LNCAP (cell line): ENCODE measurements around the gene VGLL4.

Experiments
- CTCF ChIP-seq: fragments of 450-650 bp; IDR thresholded peaks from 2 replicates; pipeline ENCODE4 v1.5.1; 2017; ENCODE audit warnings: mild to moderate bottlenecking

Gene VGLL4

GRCh38 chr3:11544412-11545181 lies 99.1 kb downstream of the VGLL4 start:
- no peak for TF ChIP-seq CTCF

GRCh38 chr3:11543948-11544387 lies 99.7 kb downstream of the VGLL4 start:
- no peak for TF ChIP-seq CTCF

GRCh38 chr3:11543141-11543947 lies 100.4 kb downstream of the VGLL4 start:
- TF ChIP-seq CTCF: no peak

- no peak for TF ChIP-seq CTCF
Observed at GRCh38 chr3:11542551-11542950, 101.2 kb downstream of the VGLL4 start.

- no peak for TF ChIP-seq CTCF
Observed at GRCh38 chr3:11541321-11542303, 102.1 kb downstream of the VGLL4 start.

GRCh38 chr3:11539677-11540076 lies 104.0 kb downstream of the VGLL4 start:
- TF ChIP-seq CTCF: peak; percentile 83

- no peak for TF ChIP-seq CTCF
Observed at GRCh38 chr3:11539218-11539617, 104.5 kb downstream of the VGLL4 start.
